ENCODE measurements around the gene C1orf116. TPM values are rescaled to one million over a fixed set of nuclear protein-coding genes. Genes with fewer than 3 reads are reported as not detected.
A peak's percentile ranks its signal among the peaks of the same experiment; 100 is the strongest.

The C1orf116 gene
- total RNA-seq, 4 donors from 2014 or later = 25.7 to 41.2 (median 29.2) TPM

GRCh38 chr1:207060596-207060995 lies 28.0 kb upstream of the C1orf116 start:
- Histone ChIP-seq H3K27ac (no peak overlapping the region), H3K27me3 (no peaks in the 10 kb centered on the region), H3K36me3 (peaks cover 0 to 35% (median 13%) of the 10 kb centered on the region in 4 donors), H3K9me3 (no peaks in the 10 kb centered on the region), H3K4me3 (no peak overlapping the region), H3K4me1 (peaks cover 0 to 38% (median 13%) of the 10 kb centered on the region in 4 donors)
- DNase-seq = no peak
- in situ Hi-C loops (cut with MboI; ENCODE audit: low pct_ligation_motif_present in 1 of 4, low pct_unique_long_range_greater_than_20kb in 1 of 4, low sequenced_read_pairs in 3 of 4) = no loop called here
- WGBS, 2 donors (ENCODE audit: low coverage in 1 of 2) = 0 to 98% methylated on average over 1 to 3 of the region's 3 CpGs
- no peak for TF ChIP-seq POLR2A (IDR thresholded peaks at IDR 0.05)
- TF ChIP-seq POLR2AphosphoS5 (IDR thresholded peaks at IDR 0.05) = no peak
- no peak for TF ChIP-seq CTCF (IDR thresholded peaks at IDR 0.05)
- TF ChIP-seq EP300 (IDR thresholded peaks at IDR 0.05; ENCODE audit: low read depth) = no peak
- intact Hi-C loops (cut with DNase I; ENCODE audit: low total_unique reads) = no loop called here

GRCh38 chr1:207059881-207060280 lies 27.3 kb upstream of the C1orf116 start:
- in situ Hi-C loops (cut with MboI; ENCODE audit: low pct_ligation_motif_present in 1 of 4, low pct_unique_long_range_greater_than_20kb in 1 of 4, low sequenced_read_pairs in 3 of 4) = no loop called here

GRCh38 chr1:207058878-207059867 lies 26.6 kb upstream of the C1orf116 start:
- intact Hi-C loops (cut with DNase I; ENCODE audit: low total_unique reads) (no loop called here), in situ Hi-C loops (cut with MboI; ENCODE audit: low pct_ligation_motif_present in 1 of 4, low pct_unique_long_range_greater_than_20kb in 1 of 4, low sequenced_read_pairs in 3 of 4) (no loop called here)
- no peak for DNase-seq

More at GRCh38 chr1:207059881-207060280, 27.3 kb upstream of the C1orf116 start:
- intact Hi-C loops (cut with DNase I; ENCODE audit: low total_unique reads) = no loop called here
- Histone ChIP-seq H3K9me3 (no peaks in the 10 kb centered on the region), H3K4me1 (peaks cover 0 to 38% (median 16%) of the 10 kb centered on the region in 4 donors), H3K27me3 (no peaks in the 10 kb centered on the region), H3K27ac (no peak overlapping the region), H3K36me3 (peaks cover 0 to 35% (median 13%) of the 10 kb centered on the region in 4 donors), H3K4me3 (no peak overlapping the region)
- TF ChIP-seq POLR2AphosphoS5 (IDR thresholded peaks at IDR 0.05) = no peak
- TF ChIP-seq POLR2A (IDR thresholded peaks at IDR 0.05) = no peak
- TF ChIP-seq EP300 (IDR thresholded peaks at IDR 0.05; ENCODE audit: low read depth) = no peak
- 79 to 86% methylated on average over 1 to 4 of the region's 4 CpGs for WGBS, 2 donors (ENCODE audit: low coverage in 1 of 2)
- no peak for DNase-seq

GRCh38 chr1:207058252-207058651 lies 25.7 kb upstream of the C1orf116 start:
- DNase-seq = no peak
- H3K9me3 ChIP-seq = no peaks in the 10 kb centered on the region
- H3K36me3 ChIP-seq = peaks cover 0 to 35% (median 13%) of the 10 kb centered on the region in 4 donors
- 83 to 90% methylated on average over 3 to 4 of the region's 4 CpGs for WGBS, 2 donors (ENCODE audit: low coverage in 1 of 2)
- peaks cover 0 to 44% (median 14%) of the 10 kb centered on the region in 4 donors for H3K4me1 ChIP-seq
- no peak overlapping the region for H3K4me3 ChIP-seq
- intact Hi-C loops (cut with DNase I; ENCODE audit: low total_unique reads) = no loop called here
- no peak for TF ChIP-seq POLR2AphosphoS5 (IDR thresholded peaks at IDR 0.05)
- TF ChIP-seq EP300 (IDR thresholded peaks at IDR 0.05; ENCODE audit: low read depth) = no peak
- no peak for TF ChIP-seq CTCF (IDR thresholded peaks at IDR 0.05)
- TF ChIP-seq POLR2A (IDR thresholded peaks at IDR 0.05) = no peak
- in situ Hi-C loops (cut with MboI; ENCODE audit: low pct_ligation_motif_present in 1 of 4, low pct_unique_long_range_greater_than_20kb in 1 of 4, low sequenced_read_pairs in 3 of 4) = no loop called here
- H3K27ac ChIP-seq = no peak overlapping the region
- H3K27me3 ChIP-seq = no peaks in the 10 kb centered on the region

More at GRCh38 chr1:207058878-207059867, 26.6 kb upstream of the C1orf116 start:
- Histone ChIP-seq H3K4me3 (no peak overlapping the region), H3K27me3 (no peaks in the 10 kb centered on the region), H3K9me3 (no peaks in the 10 kb centered on the region), H3K4me1 (peaks cover 0 to 38% (median 15%) of the 10 kb centered on the region in 4 donors), H3K36me3 (peaks cover 0 to 35% (median 13%) of the 10 kb centered on the region in 4 donors), H3K27ac (peak overlapping the region in 1 of 4 donors; percentile 22)
- TF ChIP-seq EP300 (IDR thresholded peaks at IDR 0.05; ENCODE audit: low read depth) = no peak
- TF ChIP-seq CTCF (IDR thresholded peaks at IDR 0.05) = no peak
- no peak for TF ChIP-seq POLR2A (IDR thresholded peaks at IDR 0.05)
- TF ChIP-seq POLR2AphosphoS5 (IDR thresholded peaks at IDR 0.05) = no peak
- 79 to 91% methylated on average over 5 to 6 of the region's 6 CpGs for WGBS, 2 donors (ENCODE audit: low coverage in 1 of 2)
